Activated CD4-positive, alpha-beta T cell treated with anti-CD3 and anti-CD28 coated beads for 48 hours (primary cell): ENCODE results near the gene TMUB2.
"Not testable (repeated sequence)": the region's sequence is repeated elsewhere in the genome, so short reads cannot be mapped to it uniquely, and the experiment has no call there.

Experiments
- DNase-seq: peaks from one replicate; pipeline ENCODE4 v3.0.0-alpha.2; 2020

The TMUB2 gene

DNA sequence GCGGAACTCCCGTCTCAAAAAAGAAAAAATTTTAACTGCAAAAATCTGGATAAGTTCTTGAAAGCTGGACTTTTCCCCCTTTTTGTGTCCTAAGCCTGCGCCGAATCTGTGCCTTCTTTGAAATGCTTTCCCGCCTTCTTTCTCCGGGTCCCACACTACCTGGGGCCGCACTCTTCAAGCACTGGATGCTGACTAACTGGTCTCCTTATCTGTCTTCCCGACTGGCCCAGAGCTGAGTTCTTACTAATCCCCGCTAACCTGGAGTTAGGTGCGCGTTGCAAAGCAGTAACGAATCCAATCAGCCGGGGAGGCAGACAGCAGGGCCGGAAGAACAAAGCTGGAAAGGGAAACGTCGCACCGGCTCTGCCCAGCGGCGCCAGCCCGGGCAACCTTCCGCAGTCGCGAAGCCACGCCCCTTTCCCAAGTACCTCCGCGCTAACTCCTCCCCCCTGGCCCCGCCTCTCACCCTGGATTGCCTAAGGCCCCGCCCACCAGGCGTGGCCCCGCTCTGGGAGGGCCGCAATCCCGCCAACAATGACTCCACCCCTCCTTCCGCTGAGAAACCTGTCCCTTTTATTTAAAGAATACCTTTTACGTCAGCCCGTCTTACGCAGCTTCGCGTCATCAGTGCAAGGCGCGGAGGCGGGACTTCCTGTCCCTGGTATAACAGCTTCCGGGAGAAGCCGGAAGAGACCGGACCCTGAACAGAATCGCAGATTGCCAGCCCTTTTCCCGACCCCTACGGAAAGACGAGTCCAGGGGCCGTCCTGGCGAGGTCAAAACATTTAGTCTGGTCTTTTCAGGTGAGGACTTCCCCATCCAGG is at the start of gene TMUB2:
TSS of gene TMUB2 (plus strand) at position 666 of the 824 bp plus-strand sequence. CDS start 737 bp downstream, outside the sequence.
- DNase-seq = peak; percentile 100

DNA sequence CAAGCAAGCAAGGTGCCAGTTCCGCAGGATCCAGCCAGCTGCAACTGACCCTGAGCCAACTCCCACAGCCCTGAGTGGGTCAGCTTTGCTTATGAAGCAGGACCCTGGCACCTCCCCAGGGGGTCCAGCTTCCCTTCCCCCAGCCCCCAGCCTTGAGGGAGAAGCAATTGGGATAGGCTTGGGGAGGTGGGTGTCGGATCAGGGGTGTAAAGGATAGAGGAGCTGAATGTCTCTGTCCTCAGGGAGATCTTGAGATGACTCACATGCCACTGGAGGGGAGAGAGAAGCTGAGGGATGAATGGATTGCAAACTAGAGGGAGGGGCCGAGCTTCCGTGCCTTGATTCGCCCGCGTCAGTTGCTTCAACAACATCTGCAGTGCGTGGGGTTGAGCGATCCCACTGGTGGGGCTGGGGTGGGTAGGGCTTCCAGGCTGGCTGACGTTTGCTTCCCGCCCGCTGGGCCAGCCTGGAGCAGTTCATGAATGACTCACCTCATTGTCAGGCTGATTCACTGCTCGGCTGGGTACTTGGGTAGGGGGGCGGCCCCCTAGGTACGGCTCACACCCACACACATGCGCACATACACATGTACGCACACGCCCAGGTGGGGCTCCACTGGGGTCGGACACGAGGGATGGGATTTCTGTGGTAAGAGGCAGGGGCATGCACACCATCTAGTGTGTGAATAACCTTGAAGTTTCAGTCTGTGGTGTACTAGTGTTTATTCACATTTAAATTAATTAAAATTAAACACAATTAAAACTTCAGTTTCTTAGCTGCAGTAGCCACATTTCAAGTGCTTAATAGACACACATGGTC is 48.7 kb upstream of the TMUB2 start:
- peak; percentile 85 for DNase-seq

DNA sequence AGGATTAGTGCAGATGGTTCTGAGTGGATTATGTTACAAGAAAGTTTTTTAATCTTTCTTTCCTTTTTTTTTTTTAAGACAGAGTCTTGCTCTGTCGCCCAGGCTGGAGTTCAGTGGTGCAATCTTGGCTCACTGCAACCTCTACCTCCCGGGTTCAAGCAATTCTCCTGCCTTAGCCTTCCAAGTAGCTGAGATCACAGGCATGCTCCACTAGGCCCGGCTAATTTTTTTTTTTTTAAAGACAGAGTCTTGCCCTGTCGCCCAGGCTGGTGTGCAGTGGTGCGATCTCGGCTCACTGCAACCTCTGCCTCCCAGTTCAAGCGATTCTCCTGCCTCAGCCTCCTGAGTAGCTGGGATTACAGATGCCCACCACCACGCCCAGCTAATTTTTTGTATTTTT is 42.9 kb upstream of the TMUB2 start:
- not testable (repeated sequence) for DNase-seq

DNA sequence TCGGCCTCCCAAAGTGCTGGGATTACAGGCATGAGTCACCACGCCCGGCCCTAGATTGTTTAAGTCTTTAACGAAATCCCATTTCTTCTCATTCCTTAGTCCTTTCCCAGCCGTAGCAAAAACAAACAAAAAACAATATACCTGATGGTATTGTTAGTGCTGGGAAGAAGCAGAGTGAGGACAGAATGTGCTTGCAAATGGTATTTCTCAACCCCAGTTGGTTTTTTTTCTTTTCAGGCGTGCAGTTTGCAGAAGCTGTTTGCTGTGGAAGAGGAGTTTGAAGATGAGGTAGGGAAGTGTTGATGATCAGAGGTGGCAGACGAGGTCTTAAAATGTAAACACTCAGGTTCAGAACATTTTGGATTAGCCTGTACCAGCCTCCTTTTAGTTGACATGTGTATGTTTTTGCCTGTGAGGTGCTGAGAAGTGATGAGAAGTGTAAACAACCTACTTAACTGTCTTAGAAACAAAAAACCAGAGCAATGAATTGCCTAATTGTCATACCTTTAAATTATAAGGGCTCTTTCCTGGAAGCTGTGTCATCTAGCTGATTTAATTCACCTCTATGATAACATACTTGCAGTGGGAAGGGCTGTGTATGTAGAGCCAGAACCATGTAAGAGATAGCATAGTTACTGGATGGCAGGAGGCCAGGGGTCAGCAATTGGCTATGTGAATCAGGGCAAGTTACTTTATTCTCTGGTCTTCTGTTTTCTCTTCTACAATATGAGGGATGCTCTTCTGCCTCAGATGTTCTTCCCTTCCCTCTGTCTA is 41.6 kb upstream of the TMUB2 start:
- DNase-seq = no peak

DNA sequence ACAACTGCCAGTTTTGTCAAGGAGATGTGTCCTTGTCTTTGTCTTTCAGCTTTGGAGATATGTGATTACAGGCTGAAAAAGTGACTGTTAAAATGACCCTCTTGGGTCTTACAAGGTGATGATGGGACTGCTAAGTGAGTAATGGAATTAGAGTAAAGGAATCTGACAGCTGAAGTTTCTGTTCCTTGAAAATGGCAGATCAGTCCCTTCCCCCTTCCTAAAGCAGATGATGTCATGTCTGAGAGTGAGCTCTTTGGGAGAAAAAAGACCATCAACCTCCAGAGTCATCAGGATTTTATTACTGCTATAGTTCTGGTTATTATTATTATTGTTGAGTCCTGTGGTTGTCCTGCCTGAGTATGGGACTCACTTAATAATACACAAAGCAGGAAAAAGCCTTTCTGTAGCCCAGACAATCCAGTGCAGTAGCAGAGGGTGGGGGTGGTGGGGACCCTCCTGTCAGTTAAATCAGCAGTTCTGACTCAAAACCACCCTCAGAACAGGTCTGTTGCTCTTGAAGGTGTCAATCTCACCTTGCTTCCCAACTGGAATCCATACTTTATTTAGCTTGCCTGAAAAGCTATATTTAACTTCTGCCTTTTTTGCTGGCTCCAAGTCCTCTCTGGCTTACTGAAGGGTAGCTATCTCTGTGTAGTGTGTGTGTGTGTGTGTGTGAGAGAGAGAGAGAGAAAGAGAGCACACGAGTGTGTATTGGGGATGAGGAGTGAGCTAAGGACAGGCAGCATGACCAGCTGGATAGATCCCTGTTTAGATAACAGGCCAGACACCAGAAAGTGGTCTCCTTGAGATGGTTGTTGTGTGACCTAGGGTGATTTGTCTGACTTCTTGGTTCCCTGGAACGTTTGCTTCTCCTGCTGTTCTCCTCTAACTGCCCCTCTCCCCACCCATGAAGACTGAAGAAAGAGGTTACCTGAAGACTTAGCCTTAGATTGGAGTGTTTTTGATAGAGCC is 40.1 kb upstream of the TMUB2 start:
- no peak for DNase-seq

DNA sequence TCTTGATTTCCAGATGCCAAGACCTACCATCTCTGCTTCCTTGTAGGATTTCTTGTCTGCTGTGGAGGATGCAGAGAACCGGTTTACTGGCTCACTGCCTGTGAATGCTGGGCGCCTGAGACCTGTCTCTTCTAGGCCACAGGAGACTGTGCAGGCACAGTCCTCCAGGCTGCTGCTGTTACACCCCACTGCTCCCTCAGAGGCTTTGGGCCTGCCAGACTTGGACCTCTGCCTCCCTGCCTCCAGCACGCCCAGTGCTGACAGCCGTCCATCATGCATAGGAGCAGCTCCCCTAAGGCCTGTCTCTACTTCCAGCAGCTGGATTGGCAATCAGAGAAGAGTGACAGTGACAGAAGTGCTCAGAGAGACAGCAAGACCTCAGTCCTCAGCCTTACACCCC is 39.0 kb upstream of the TMUB2 start:
- DNase-seq = no peak

DNA sequence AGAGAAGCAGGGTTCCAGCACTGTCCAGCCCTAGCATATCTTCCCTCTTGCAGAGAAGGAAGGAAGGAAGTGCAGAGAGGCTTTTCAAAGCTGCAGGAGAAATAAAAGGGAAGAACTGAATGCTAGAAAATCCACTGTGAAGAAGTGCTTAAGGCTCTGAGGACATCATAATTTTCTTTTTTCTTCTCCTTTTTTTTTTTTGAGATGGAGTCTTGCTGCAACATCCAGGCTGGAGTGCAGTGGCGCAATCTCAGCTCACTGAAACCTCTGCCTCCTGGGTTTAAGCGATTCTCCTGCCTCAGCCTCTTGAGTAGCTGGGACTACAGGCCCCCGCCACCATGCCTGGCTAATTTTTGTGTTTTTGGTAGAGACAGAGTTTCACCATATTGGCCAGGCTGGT is 37.7 kb upstream of the TMUB2 start:
- DNase-seq = not testable (repeated sequence)

DNA sequence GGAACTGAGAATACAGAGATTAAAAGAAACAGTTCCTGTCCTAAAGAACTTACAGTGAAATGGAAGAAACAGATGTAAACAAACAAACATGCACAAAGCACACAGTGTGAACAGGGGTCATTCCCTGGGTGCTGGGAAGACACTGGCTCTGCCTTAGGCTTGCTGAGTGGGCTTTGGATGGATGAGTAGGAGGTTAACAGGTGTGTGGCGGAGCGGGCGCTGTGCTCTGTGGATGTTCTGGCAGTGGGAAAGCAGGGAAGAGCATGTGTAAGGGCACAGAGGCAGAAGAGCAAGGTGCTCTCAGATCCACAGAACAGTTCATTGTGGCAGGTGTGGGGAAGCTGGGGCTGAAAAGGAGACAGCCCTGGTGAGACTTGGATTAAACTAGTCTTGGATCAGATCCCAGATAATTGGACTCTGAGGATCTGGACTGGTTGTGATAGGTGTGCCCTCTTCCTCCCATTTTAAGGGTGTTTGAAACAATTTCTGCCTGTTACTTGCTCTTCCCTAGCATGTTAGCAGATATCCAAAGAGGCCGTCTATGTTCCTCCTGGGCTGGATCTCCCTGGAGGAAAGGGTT is 36.9 kb upstream of the TMUB2 start:
- DNase-seq = no peak

DNA sequence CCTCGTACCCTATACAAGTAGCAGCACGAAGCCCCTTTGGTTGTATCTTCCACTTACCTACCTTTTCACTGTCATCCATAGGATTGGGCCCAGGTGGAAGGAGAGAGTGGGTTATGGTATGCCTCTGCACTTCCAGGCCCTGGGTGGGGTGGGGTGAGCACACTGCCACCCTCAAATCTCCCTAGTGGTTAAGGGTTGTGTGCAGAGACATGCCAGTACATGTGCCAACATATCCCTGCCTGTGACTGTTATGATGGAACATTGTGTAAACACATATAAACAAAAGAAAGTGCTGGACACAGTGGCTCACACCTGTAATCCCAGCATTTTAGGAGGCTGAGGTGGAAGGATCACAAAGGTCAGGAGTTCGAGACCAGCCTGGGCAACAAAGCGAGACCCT is 33.9 kb upstream of the TMUB2 start:
- no peak for DNase-seq

DNA sequence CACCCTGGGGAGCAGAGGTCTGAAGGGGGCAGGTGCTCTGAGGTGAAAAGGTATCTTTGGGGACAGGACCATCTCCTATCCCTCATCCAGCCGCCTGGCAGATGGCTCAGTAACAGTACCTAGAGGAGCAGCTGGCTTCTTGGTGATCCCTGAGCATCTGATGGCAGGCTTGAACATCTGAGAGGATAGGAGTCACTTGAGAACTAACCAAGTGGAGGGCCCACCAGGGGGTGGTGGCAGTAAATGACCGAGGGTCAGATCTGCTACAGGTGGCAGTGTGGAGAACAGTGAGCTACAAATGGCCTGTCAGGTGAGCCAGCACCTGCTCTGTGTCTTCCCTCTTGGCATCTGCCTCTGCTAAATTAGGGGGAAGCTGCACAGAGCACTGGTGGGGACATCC is 31.3 kb upstream of the TMUB2 start:
- no peak for DNase-seq

DNA sequence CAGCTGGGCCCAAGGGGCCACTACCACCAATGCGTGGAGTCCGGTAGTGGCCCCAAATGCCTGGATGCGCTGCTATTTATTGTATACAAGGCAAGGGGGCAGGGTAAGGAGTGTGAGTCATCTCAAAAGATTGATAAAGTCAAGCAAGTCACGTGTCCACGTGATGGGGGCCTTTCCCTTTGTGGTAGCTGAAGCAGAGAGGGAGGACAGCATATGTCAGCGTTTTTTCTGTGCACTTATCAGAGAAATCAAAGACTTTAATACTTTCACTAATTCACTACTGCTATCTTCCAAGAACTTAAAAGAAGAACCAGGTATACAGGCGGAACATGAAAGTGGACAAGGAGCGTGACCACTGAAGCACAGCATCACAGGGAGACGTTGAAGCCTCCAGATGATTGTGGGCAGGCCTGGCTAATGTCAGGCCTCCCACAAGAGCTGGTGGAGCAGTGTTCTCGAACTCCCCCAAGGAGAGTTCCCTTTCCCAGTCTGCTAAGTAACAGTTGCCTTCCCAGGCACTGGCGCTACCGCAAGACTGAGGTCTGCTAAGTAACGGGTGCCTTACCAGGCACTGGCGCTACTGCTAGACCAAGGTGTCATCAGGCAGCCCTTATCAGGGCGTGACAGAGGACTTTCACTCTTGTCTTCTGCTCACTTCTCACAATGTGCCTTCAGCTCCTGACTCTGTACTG is 27.1 kb upstream of the TMUB2 start:
- DNase-seq = peak; percentile 29

DNA sequence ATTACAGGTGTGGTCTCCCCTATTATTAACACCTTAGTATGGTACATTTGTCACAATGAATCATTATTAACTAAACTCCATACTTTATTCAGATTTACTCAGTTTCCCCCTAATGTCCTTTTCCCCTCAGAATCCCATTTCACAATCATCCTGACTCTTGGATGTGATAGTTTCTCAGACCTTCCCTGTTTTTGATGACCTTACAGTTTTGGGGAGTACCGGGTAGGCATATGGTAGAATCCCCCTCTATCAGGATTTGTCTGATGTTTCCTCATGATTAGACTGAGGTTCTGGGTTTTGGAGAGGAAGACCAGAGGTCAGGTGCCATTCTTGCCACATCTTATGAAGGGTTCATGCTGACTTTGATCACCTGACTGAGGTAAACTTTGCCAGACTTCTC is 22.3 kb upstream of the TMUB2 start:
- DNase-seq = no peak

DNA sequence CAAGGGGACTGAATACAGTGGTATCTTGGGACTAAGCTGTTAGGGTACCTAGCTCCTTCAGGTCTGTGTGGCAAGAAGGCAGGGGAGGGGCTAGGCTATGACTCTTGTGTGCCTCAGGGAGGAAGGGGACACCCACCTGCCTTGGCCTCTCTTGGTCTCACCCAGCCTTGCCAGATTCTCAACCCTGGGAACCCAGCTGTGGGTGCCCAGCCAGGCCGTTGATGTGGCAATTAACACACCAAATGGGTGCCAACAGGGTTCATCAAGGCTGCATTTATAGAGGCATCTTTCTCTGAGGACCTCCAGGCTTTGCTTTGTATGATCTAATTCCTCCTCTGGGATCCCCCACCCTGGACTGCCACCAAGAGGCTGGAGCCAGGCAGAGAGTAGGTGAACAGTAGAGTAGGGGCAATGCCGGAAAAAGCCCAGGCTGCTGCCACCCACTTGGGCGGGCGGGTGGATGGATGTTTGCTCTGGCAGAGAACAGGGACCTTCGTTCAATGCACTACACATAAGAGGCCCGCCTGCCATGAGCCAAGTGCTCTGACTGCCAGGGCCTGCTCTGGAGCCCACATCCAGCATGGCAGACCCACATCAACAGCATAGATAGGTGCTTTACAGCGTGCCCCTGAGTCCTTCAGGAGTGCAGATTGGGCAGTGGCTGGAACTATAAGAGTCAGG is 19.5 kb upstream of the TMUB2 start:
- no peak for DNase-seq

DNA sequence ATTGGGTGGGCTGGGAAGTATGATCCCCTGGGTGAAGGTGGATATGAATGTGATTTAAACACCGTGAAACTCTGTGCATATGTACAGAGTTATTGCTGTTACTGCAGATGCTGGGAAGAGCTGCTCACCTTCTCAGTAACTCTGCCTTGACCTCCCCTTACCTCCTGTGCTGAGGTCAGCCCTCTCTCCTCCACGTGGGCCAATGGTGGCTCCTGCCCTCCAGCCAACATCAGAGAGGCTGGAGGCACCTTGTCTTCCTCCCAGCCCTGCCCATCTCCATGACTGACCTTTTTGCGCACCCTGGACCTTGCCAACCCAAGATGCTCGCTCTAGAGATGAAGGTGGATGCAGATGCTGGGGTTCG is 16.7 kb upstream of the TMUB2 start:
- no peak for DNase-seq

DNA sequence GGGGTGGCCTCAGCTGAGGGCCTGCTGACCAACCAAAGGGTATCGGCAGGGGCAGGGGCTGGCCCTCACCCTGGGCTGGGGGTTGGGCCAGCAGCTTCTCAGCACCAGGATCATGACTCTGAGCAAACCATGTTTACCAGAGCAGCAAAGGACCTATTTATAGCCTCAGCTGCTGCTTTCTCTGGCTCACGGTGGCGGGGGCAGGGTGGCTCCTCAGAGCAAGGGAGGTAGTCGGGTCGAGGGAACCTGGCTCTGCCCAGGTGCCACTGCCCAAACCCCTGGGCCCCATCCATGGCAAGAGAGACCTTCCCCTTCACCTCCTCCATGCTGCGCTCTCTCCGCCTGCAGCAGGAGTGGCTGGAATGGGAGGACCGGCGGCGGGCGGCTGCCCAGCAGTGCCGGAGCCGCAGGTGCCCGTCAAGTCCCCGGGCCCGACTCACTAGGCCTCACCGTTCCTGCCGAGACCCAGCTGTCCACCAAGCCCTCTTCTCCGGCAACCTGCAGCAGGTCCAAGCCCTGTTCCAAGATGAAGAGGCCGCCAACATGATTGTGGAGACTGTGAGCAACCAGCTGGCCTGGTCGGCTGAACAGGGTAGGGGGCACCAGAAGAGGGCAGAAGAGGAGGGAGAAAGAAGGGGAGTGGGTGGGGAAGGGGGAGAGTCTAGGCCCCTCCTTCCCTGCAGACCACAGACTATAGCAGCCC is 16.1 kb upstream of the TMUB2 start, which contains the start of gene ASB16:
TSS of gene ASB16 (plus strand) at position 206 of the 703 bp plus-strand sequence. CDS start at position 292, 86 bp downstream.
- DNase-seq = no peak

DNA sequence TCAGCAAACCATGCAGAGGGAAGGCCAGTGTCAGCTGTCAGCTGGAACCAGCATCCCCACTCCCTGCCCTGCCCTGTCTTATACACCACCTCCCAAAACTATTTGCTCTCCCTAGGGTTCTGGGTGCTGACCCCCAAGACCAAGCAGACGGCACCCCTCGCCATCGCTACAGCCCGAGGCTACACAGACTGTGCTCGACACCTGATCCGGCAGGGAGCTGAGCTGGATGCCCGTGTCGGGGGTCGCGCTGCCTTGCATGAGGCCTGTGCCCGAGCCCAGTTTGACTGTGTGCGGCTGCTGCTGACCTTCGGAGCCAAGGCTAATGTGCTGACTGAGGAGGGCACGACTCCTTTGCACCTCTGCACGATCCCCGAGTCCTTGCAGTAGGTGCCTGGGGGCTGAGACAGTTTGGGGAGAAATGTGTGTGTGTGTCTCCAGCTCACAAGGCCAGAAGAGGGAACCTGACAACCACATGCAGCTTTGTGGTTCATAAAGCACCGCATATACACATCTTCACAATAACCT is 14.8 kb upstream of the TMUB2 start:
- no peak for DNase-seq

DNA sequence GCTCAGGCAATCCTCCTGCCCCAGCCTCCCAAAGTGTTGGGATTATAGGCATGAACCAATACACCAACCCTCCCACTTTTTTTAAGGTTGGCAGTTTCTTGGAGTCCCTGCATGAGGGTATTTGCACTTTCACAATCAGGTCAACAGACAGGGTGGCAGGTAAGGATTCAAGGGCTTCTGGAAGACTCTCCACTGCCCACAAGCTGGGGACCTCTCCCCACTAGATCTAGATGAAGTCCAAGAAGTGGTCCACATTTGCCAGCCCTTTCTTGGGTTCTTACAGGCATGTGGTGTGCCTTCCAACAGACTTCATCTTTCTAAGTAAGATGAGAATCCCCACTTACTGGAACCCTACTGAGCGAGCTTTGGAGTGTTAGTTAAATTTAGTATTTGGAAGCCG is 12.3 kb upstream of the TMUB2 start:
- no peak for DNase-seq

DNA sequence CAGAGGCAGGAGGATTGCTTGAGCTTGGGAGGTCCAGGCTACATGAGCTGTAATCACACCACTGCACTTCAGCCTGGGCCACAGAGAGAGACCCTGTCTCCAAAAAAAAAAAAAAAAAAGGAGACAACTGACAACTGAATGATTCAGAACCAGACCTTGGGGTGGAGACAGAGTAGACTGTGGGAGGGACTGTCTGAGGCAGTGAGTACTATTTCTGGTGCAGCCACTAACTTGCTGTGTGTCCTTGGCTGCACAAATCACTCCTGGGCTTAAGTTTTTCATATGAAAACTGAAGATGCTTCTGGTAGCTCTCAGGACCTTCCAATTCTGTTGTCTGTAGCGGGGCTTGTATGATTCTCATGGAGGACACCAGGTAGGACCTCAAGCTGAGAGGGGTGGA is 10.5 kb upstream of the TMUB2 start:
- DNase-seq = no peak

DNA sequence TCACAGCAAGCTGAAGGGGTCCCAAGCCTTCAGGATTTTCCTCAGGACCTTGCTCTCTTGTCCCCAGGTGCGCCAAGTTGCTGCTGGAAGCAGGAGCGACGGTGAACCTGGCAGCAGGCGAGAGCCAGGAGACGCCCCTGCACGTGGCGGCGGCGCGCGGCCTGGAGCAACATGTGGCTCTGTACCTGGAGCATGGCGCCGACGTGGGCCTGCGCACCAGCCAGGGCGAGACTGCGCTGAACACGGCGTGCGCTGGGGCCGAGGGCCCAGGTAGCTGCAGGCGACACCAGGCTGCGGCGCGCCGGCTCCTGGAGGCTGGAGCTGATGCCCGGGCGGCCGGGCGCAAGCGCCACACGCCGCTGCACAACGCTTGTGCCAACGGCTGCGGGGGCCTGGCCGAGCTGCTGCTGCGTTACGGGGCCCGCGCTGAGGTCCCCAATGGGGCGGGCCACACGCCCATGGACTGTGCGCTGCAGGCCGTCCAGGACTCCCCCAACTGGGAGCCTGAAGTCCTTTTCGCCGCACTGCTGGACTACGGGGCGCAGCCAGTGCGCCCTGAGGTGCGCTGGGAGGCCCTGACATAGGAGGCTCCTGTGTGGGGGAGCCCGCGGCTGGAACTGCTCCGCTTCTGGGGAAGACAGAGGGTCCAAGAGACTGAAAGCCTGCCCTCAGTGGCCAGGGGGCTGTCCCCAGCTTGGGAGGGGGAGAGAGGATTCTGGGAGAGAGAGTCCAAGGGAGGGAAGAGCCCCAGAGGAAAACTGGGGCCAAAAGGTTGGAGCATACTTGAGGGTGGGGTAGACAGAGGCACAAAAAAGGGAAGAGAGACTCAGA is 9.9 kb upstream of the TMUB2 start:
- no peak for DNase-seq
